HCT116 (cell line): ENCODE measurements around the gene TFEB. TPM values are rescaled to one million over a fixed set of nuclear protein-coding genes. Genes with fewer than 3 reads are reported as not detected.
A peak's percentile ranks its signal among the peaks of the same experiment; 100 is the strongest.

ENCODE experiments used
- ATAC-seq: fragments of 200-7000 bp; cut with Tn5 transposase; 2 replicates; pipeline ENCODE4 v1.9.1; 2020; ENCODE audit warnings: mild to moderate bottlenecking, moderate library complexity
- BruUV-seq: library from RNA; stranded (reverse); fragments of 400-500 nt; replicated peaks from 2 replicates; lab custom pipeline; 2021; lab: Mats Ljungman, UMichigan
- CTCF ChIA-PET: fragments of 300-600 bp; sonication (Branson Sonifier 250); formaldehyde crosslinking; loops from one replicate; lab custom pipeline; 2021; ENCODE audit warnings: antibody characterized with exemption; lab: Charles Lee
- POLR2A ChIA-PET: fragments of 300-600, 350-600 bp; sonication (Branson Sonifier 250); formaldehyde crosslinking; loops from one replicate; lab custom pipeline; 2021; ENCODE audit warnings: antibody characterized with exemption; lab: Charles Lee
- RAD21 ChIA-PET, 2 experiments: fragments of 300-600 bp; sonication (Branson Sonifier 250); formaldehyde crosslinking; loops; one replicate each; lab custom pipeline; 2023; ENCODE audit warnings: low total read pairs in 2 of 2; ENCODE audit not compliant: uncharacterized antibody in 2 of 2, unreplicated experiment in 2 of 2, low non-redundant PET in 1 of 2; lab: Charles Lee
- DNase-seq: peaks from one replicate; pipeline ENCODE4 v3.0.0-alpha.2; 2010; ENCODE audit warnings: low read depth, low spot score
- H2AFZ ChIP-seq: fragments of 200-600 bp; shearing (Covaris generic), sonication (generic); 2 replicates; pipeline ENCODE4 v1.6.1; 2017; ENCODE audit warnings: low read depth, mixed run types, mixed read lengths, antibody characterized with exemption, low read length; ENCODE audit not compliant: poor library complexity, severe bottlenecking
- H3K27ac ChIP-seq: 2 replicates; pipeline ENCODE4 v1.5.1; 2012; ENCODE audit warnings: low read depth, low read length
- H3K27me3 ChIP-seq: fragments of 200-600 bp; sonication (generic); 2 replicates; pipeline ENCODE4 v1.6.1; 2016; ENCODE audit warnings: mixed run types, low read length, mixed read lengths; ENCODE audit not compliant: insufficient read depth
- H3K36me3 ChIP-seq, 2 experiments: fragments of 200-500 bp in 1 of 2; fragments of 200-600 bp in 1 of 2; sonication (Bioruptor generic) in 1 of 2; sonication (generic) in 1 of 2; 2 replicates each; pipeline versions ENCODE4 v1.5.1 to v1.6.1; 2014 to 2016; ENCODE audit warnings: low read length in 2 of 2, inconsistent platforms in 1 of 2, mixed read lengths in 1 of 2, mixed run types in 1 of 2; ENCODE audit not compliant: insufficient read depth in 2 of 2, control insufficient read depth in 1 of 2
- H3K4me1 ChIP-seq, 2 experiments: fragments of 200-600 bp in 1 of 2; sonication (generic) in 1 of 2; 2 replicates each; pipeline versions ENCODE4 v1.5.1 to v1.6.1; 2012 to 2017; ENCODE audit warnings: low read length in 2 of 2, inconsistent platforms in 1 of 2, mild to moderate bottlenecking in 1 of 2, mixed read lengths in 1 of 2, mixed run types in 1 of 2, moderate library complexity in 1 of 2; ENCODE audit not compliant: insufficient read depth in 2 of 2, control insufficient read depth in 1 of 2
- H3K4me2 ChIP-seq: fragments of 200-600 bp; sonication (generic); 2 replicates; pipeline ENCODE4 v1.6.1; 2017; ENCODE audit warnings: mixed run types, low read length, mixed read lengths
- H3K4me3 ChIP-seq, 2 experiments: fragments of 200-600 bp in 1 of 2; sonication (generic) in 1 of 2; replicated peaks in 1 of 2; 2 replicates each; pipeline ENCODE4 v1.5.1; 2011 to 2016; ENCODE audit warnings: low read length in 2 of 2, control low read depth in 1 of 2, low read depth in 1 of 2, mild to moderate bottlenecking in 1 of 2, mixed read lengths in 1 of 2, mixed run types in 1 of 2
- H3K79me2 ChIP-seq: fragments of 200-600 bp; sonication (generic); 2 replicates; pipeline ENCODE4 v1.6.1; 2017; ENCODE audit warnings: mild to moderate bottlenecking, mixed run types, low read length, moderate library complexity, mixed read lengths; ENCODE audit not compliant: insufficient read depth
- H3K9ac ChIP-seq: fragments of 200-600 bp; sonication (generic); 2 replicates; pipeline ENCODE4 v1.6.1; 2016; ENCODE audit warnings: low read length, mixed read lengths
- H3K9me2 ChIP-seq: fragments of 200-600 bp; sonication (generic), shearing (Covaris generic); 2 replicates; pipeline ENCODE4 v1.6.1; 2017; ENCODE audit warnings: mixed run types, mild to moderate bottlenecking, moderate library complexity; ENCODE audit not compliant: insufficient read depth
- H3K9me3 ChIP-seq, 2 experiments: fragments of 200-500 bp in 1 of 2; fragments of 200-600 bp in 1 of 2; sonication (Bioruptor generic) in 1 of 2; sonication (generic) in 1 of 2; 2 replicates each; pipeline ENCODE4 v1.6.1; 2014 to 2017; ENCODE audit warnings: low read length in 2 of 2, mixed read lengths in 2 of 2, inconsistent platforms in 1 of 2, low read depth in 1 of 2, mild to moderate bottlenecking in 1 of 2, mixed run types in 1 of 2, moderate library complexity in 1 of 2; ENCODE audit not compliant: control insufficient read depth in 1 of 2, insufficient read depth in 1 of 2
- H4K20me1 ChIP-seq: fragments of 200-600 bp; sonication (generic), shearing (Covaris generic); 2 replicates; pipeline ENCODE4 v1.6.1; 2017; ENCODE audit warnings: mixed run types, mild to moderate bottlenecking, moderate library complexity; ENCODE audit not compliant: insufficient read depth
- EGR1 ChIP-seq: IDR thresholded peaks from 2 replicates; pipeline ENCODE4 v1.6.1; 2012; ENCODE audit warnings: low read depth
- EZH2 ChIP-seq: fragments of 200-600 bp; sonication (generic); IDR thresholded peaks from 2 replicates; pipeline ENCODE4 v1.6.1; 2017; ENCODE audit warnings: antibody characterized with exemption, mixed run types
- MAX ChIP-seq: IDR thresholded peaks from 2 replicates; pipeline ENCODE4 v1.6.1; 2012
- POLR2A ChIP-seq: IDR thresholded peaks from 2 replicates; pipeline ENCODE4 v1.7.0; 2011; ENCODE audit warnings: borderline replicate concordance; ENCODE audit not compliant: insufficient read depth, insufficient read length; ENCODE audit errors: extremely low read depth
- POLR2AphosphoS5 ChIP-seq: IDR thresholded peaks from 2 replicates; pipeline ENCODE4 v1.6.1; 2011; ENCODE audit warnings: mild to moderate bottlenecking, low read depth, low read length, moderate library complexity
- SP1 ChIP-seq: IDR thresholded peaks from 2 replicates; pipeline ENCODE4 v1.6.1; 2012; ENCODE audit warnings: low read depth
- ZFX ChIP-seq: fragments of 450-650 bp; IDR thresholded peaks from 2 replicates; pipeline ENCODE4 v1.6.1; 2017
- intact Hi-C: fragments of 100-400 bp; cut with micrococcal nuclease; formaldehyde crosslinking; loops from 2 replicates; pipeline ENCODE4 v1.10.0; 2022
- total RNA-seq: library from RNA; stranded (reverse); gene quantifications from one replicate; pipeline ENCODE4 v1.2.1, GENCODE V29; 2021; ENCODE audit not compliant: unreplicated experiment

Gene TFEB
- total RNA-seq, 1 experiment from 2014 or later: 4.8 TPM

DNA sequence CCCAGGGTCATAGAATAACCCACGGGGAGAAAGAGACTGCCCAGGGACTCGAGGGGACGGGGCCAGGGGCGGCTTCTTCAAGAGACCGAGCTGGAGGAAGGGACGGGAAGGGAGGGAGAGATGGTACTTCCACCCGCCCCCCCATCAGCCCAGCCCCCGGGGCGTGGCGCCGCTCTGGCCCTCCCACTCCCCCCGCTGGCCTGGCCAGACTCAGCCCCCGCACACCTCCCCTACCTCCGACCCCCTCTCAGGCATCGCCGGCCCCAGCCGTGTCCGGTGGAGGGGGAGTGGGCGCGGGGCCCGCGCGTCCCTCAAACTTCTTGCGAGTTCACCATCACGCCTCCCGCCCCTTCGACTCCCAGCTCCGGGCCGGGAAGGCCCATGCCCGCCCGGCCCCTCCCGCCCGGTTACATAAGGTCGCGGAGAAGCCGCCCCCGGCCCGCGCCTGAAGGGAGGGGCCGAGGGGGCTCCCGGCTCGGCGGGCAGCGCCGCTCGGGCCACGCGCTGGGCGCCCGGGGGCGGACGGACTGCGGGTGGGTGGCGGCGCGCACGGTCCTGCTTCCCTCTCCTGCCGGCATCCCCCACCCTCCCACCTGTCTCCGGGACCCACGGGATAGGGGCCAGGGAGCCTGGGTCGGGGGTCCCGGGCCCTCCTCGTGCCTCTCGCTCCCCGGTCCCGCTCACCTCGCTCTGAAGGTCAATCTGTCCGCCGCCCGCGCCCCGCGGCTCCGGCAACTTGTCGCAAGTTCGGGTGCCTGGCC lies 562 bp downstream of the TFEB start:
- Histone ChIP-seq H3K79me2 (no peaks in the 10 kb centered on the region), H3K36me3 (no peaks in the 10 kb centered on the region), H3K4me3 (peak overlapping the region; percentile 58 to 76), H2AFZ (no peak overlapping the region), H3K27me3 (no peaks in the 10 kb centered on the region), H3K27ac (peak overlapping the region; percentile 75; the same call in 1 of the 2 replicates), H3K9ac (peak overlapping the region; percentile 51), H3K4me1 (peaks cover 13 to 26% of the 10 kb centered on the region in 2 experiments), H3K9me3 (no peaks in the 10 kb centered on the region), H3K4me2 (peak overlapping the region; percentile 98), H3K9me2 (no peaks in the 10 kb centered on the region), H4K20me1 (no peaks in the 10 kb centered on the region)
- CTCF ChIA-PET: interaction anchor here (0.8 to 2.7 kb wide), 8 partner anchors 15 to 495 kb away, joined by 3 to 19 read pairs (median 5); partner anchors contain the start of gene TOMM6
- ATAC-seq (peak; percentile 65), DNase-seq (peak; percentile 45)
- peak; percentile 46; the same call in 1 of the 2 replicates for TF ChIP-seq ZFX
- no peak for TF ChIP-seq EZH2
- TF ChIP-seq EGR1: peak; percentile 49; the same call in 1 of the 2 replicates
- 0 out of 2 replicates have a peak, but pooled peaks have one; percentile 29 for TF ChIP-seq MAX
- TF ChIP-seq POLR2AphosphoS5: peak; percentile 60; the same call in 1 of the 2 replicates
- TF ChIP-seq SP1: 0 out of 2 replicates have a peak, but pooled peaks have one; percentile 18
- no peak for TF ChIP-seq POLR2A
- intact Hi-C loops: loop anchor here (2.0 kb wide), 1 partner anchor 44 kb away; the partner anchor contains the start of gene FRS3
- BruUV-seq: no TSS peak
- RAD21 ChIA-PET: interaction anchor here (0.6 to 1.4 kb wide), 2 partner anchors 21 to 1286 kb away, joined by 3 to 4 read pairs; partner anchors contain the start of gene RRP36 (in 1 of the 2)
- POLR2A ChIA-PET: interaction anchor here (0.8 kb wide), 1 partner anchor 9 kb away, joined by 3 read pairs; no protein-coding TSS in a partner anchor
